Endothelial cell of umbilical vein (primary cell): ENCODE measurements around the gene ZNF511. TPM values are rescaled to one million over a fixed set of nuclear protein-coding genes. Genes with fewer than 3 reads are reported as not detected.

Experiments
- BruUV-seq: library from RNA; stranded (reverse); fragments of 400-500 nt; replicated peaks from 2 replicates; lab custom pipeline; 2021; lab: Mats Ljungman, UMichigan
- CTCF ChIA-PET: fragments of 300-600, 350-600 bp; sonication (Branson Sonifier 250); formaldehyde crosslinking; loops from one replicate; lab custom pipeline; 2021; ENCODE audit warnings: antibody characterized with exemption, inconsistent platforms; lab: Charles Lee
- POLR2A ChIA-PET: fragments of 300-600, 350-600 bp; sonication (Branson Sonifier 250); formaldehyde crosslinking; loops from one replicate; lab custom pipeline; 2021; ENCODE audit warnings: antibody characterized with exemption, inconsistent platforms; lab: Charles Lee
- DNase-seq: peaks from one replicate; pipeline ENCODE4 v3.0.0-alpha.2; 2011; ENCODE audit warnings: low read depth, low spot score
- FAIRE-seq: peaks from 2 replicates; lab custom pipeline; 2011; peaks lifted over from hg19 to GRCh38; lab: Jason Lieb, UNC
- H2AFZ ChIP-seq: 2 replicates; pipeline ENCODE4 v1.6.0; 2012; ENCODE audit warnings: low read depth, low read length, control low read depth, inconsistent platforms
- H3K27ac ChIP-seq: 2 replicates; pipeline ENCODE4 v1.5.1; 2011; ENCODE audit warnings: low read depth, mild to moderate bottlenecking, control low read depth, low read length, moderate library complexity; ENCODE audit not compliant: insufficient read depth
- H3K27me3 ChIP-seq, 2 experiments: 2 replicates each; pipeline versions ENCODE4 v1.6.0 to v1.6.1; 2011; ENCODE audit warnings: low read length in 2 of 2, mixed read lengths in 1 of 2; ENCODE audit not compliant: control insufficient read depth in 2 of 2, insufficient read depth in 2 of 2
- H3K36me3 ChIP-seq, 2 experiments: 2 replicates in 1 of 2; 3 replicates in 1 of 2; pipeline ENCODE4 v1.5.1; 2011; ENCODE audit warnings: low read length in 2 of 2, mild to moderate bottlenecking in 1 of 2, moderate library complexity in 1 of 2; ENCODE audit not compliant: control insufficient read depth in 2 of 2, insufficient read depth in 2 of 2; ENCODE audit errors: extremely low read depth in 1 of 2
- H3K4me1 ChIP-seq: 3 replicates; pipeline ENCODE4 v1.5.1; 2011; ENCODE audit warnings: mild to moderate bottlenecking, low read length; ENCODE audit not compliant: control insufficient read depth, insufficient read depth; ENCODE audit errors: extremely low read depth
- H3K4me2 ChIP-seq: 2 replicates; pipeline ENCODE4 v1.6.1; 2011; ENCODE audit warnings: low read length, control low read depth, mixed read lengths; ENCODE audit not compliant: insufficient read depth
- H3K4me3 ChIP-seq, 3 experiments: fragments of 200-600 bp in 1 of 3; sonication (generic), shearing (Covaris generic) in 1 of 3; replicated peaks in 1 of 3; 2 replicates each; pipeline ENCODE4 v1.5.1; 2011 to 2016; ENCODE audit warnings: control low read depth in 3 of 3, low read length in 3 of 3, mild to moderate bottlenecking in 2 of 3, inconsistent platforms in 1 of 3, low read depth in 1 of 3, moderate library complexity in 1 of 3; ENCODE audit not compliant: insufficient read depth in 1 of 3
- H3K79me2 ChIP-seq: 2 replicates; pipeline ENCODE4 v1.6.0; 2012; ENCODE audit warnings: low read length, inconsistent platforms; ENCODE audit not compliant: control insufficient read depth, insufficient read depth
- H3K9ac ChIP-seq: replicated peaks from 2 replicates; pipeline ENCODE3; 2011; ENCODE audit warnings: low read length, control low read depth; ENCODE audit not compliant: insufficient read depth; ENCODE audit errors: extremely low read depth
- H3K9me1 ChIP-seq: replicated peaks from 3 replicates; pipeline ENCODE4 v1.6.0; 2011; ENCODE audit warnings: mild to moderate bottlenecking, low read length; ENCODE audit not compliant: control insufficient read depth, insufficient read depth; ENCODE audit errors: extremely low read depth
- H3K9me3 ChIP-seq: replicated peaks from 2 replicates; pipeline ENCODE4 v1.5.1; 2012; ENCODE audit warnings: low read length, inconsistent platforms; ENCODE audit not compliant: control insufficient read depth, insufficient read depth
- H4K20me1 ChIP-seq: replicated peaks from 2 replicates; pipeline ENCODE3; 2011; ENCODE audit warnings: mild to moderate bottlenecking, low read length; ENCODE audit not compliant: control insufficient read depth, insufficient read depth; ENCODE audit errors: extremely low read depth
- CTCF ChIP-seq, 2 donors: IDR thresholded peaks; 1 replicate in 1 of 2; 2 replicates in 1 of 2; pipeline ENCODE4 v1.5.1; 2011; ENCODE audit warnings: low read length in 2 of 2, mild to moderate bottlenecking in 2 of 2, moderate library complexity in 2 of 2, control low read depth in 1 of 2, inconsistent platforms in 1 of 2, low read depth in 1 of 2; ENCODE audit not compliant: insufficient read depth in 1 of 2; ENCODE audit errors: extremely low read depth in 1 of 2
- EZH2 ChIP-seq: IDR thresholded peaks from 2 replicates; pipeline ENCODE4 v1.6.1; 2012; ENCODE audit warnings: borderline replicate concordance, low read depth, mild to moderate bottlenecking, moderate library complexity, low read length, inconsistent platforms; ENCODE audit not compliant: severe bottlenecking
- FOS ChIP-seq: IDR thresholded peaks from 2 replicates; pipeline ENCODE4 v1.6.1; 2011; ENCODE audit warnings: mild to moderate bottlenecking, low read length, moderate library complexity, borderline replicate concordance; ENCODE audit not compliant: insufficient read depth
- GATA2 ChIP-seq: IDR thresholded peaks from 2 replicates; pipeline ENCODE4 v1.7.0; 2011; ENCODE audit warnings: low read depth, mild to moderate bottlenecking, moderate library complexity, mixed read lengths, low read length; ENCODE audit not compliant: insufficient read length, insufficient read depth
- JUN ChIP-seq: IDR thresholded peaks from 2 replicates; pipeline ENCODE4 v1.6.1; 2011; ENCODE audit warnings: borderline replicate concordance, low read depth; ENCODE audit not compliant: insufficient read length, insufficient read depth
- MAX ChIP-seq: IDR thresholded peaks from 2 replicates; pipeline ENCODE4 v1.6.1; 2011; ENCODE audit not compliant: insufficient read depth, insufficient read length
- MYC ChIP-seq: IDR thresholded peaks from one replicate; pipeline ENCODE4 v1.6.1; 2011; ENCODE audit warnings: mild to moderate bottlenecking, low read depth, low read length
- POLR2A ChIP-seq: IDR thresholded peaks from 2 replicates; pipeline ENCODE4 v1.6.1; 2012; ENCODE audit warnings: low read depth, mild to moderate bottlenecking, control low read depth, low read length
- POLR2AphosphoS5 ChIP-seq: IDR thresholded peaks from 2 replicates; pipeline ENCODE4 v1.6.1; 2012; ENCODE audit warnings: low read depth, mild to moderate bottlenecking, control low read depth, low read length, moderate library complexity; ENCODE audit not compliant: insufficient read depth
- dilution Hi-C: fragments of 300-500 bp; cut with MboI; formaldehyde crosslinking; loops from one replicate; pipeline ENCODE4 v1.15.0; 2019; ENCODE audit warnings: low sequenced_read_pairs; ENCODE audit not compliant: extremely low pct_ligation_motif_present
- intact Hi-C: fragments of 100-400 bp; cut with micrococcal nuclease; formaldehyde crosslinking; loops from one replicate; pipeline ENCODE4 v1.10.0; 2022
- polyA plus RNA-seq, 4 experiments: library from polyadenylated mRNA; depleted of rRNA in 3 of 4; stranded (reverse) in 3 of 4; unstranded in 1 of 4; fragments of >200 nt; gene quantifications; 2 replicates each; pipeline versions ENCODE4 v1.2.1 to v1.2.3, GENCODE V29; 2011 to 2012; ENCODE audit warnings: missing spikeins in 1 of 4
- total RNA-seq: library from RNA; stranded (reverse); gene quantifications from 2 replicates; pipeline ENCODE4 v1.2.3, GENCODE V29; 2021

ZNF511 gene
- total and polyA plus RNA-seq, 2 donors (not counting 3 experiments of a cell fraction or from before 2014, with no cell fraction given): 25.6 to 37.9 TPM

GRCh38 chr10:133272964-133273420 is 35.7 kb upstream of the ZNF511 start:
- Histone ChIP-seq H3K79me2 (no peaks in the 10 kb centered on the region), H3K9me3 (no peaks in the 10 kb centered on the region), H3K9me1 (no peaks in the 10 kb centered on the region), H3K4me3 (no peak overlapping the region), H3K4me2 (no peak overlapping the region), H2AFZ (no peak overlapping the region), H3K36me3 (no peaks in the 10 kb centered on the region), H3K9ac (no peak overlapping the region), H3K27me3 (peaks cover 5 to 10% of the 10 kb centered on the region in 2 experiments), H4K20me1 (no peaks in the 10 kb centered on the region), H3K4me1 (no peaks in the 10 kb centered on the region), H3K27ac (no peak overlapping the region)
- FAIRE-seq (no peak), DNase-seq (no peak)
- POLR2A ChIA-PET: interaction anchor here (0.7 kb wide), 1 partner anchor 235 kb away, joined by 5 read pairs; no protein-coding TSS in a partner anchor
- dilution Hi-C loops (no loop called here), intact Hi-C loops (no loop called here)
- CTCF ChIA-PET: no interaction called here
- no TSS peak for BruUV-seq
- no peak for TF ChIP-seq MYC
- no peak for TF ChIP-seq JUN
- TF ChIP-seq FOS: no peak
- TF ChIP-seq MAX: no peak
- TF ChIP-seq POLR2A: no peak
- TF ChIP-seq CTCF (IDR thresholded peaks at IDR 0.05; ENCODE audit: extremely low read depth in 1 of 2, insufficient read depth in 1 of 2, low read depth in 1 of 2, low read length in 2 of 2): no peak
- no peak for TF ChIP-seq EZH2
- TF ChIP-seq POLR2AphosphoS5: no peak
- no peak for TF ChIP-seq GATA2
